Astrocyte of the spinal cord (primary cell): Measurements from ENCODE around the gene DNHD1.

Source experiments
- DNase-seq: peaks from one replicate; pipeline ENCODE4 v3.0.0; 2011; ENCODE audit warnings: low read depth, low spot score
- H3K4me3 ChIP-seq: 2 replicates; pipeline ENCODE4 v1.5.1; 2011; ENCODE audit warnings: low read depth, mild to moderate bottlenecking, low read length, moderate library complexity
- in situ Hi-C: cut with HindIII; loops from 2 replicates; pipeline ENCODE4 v1.10.0; 2017; ENCODE audit warnings: low sequenced_read_pairs
- TF ChIP-seq, protein P1 (sequence below): IDR thresholded peaks from 2 replicates; pipeline ENCODE4 v1.5.1; 2012; ENCODE audit warnings: low read depth, mild to moderate bottlenecking, low read length, inconsistent platforms

Gene DNHD1

DNA sequence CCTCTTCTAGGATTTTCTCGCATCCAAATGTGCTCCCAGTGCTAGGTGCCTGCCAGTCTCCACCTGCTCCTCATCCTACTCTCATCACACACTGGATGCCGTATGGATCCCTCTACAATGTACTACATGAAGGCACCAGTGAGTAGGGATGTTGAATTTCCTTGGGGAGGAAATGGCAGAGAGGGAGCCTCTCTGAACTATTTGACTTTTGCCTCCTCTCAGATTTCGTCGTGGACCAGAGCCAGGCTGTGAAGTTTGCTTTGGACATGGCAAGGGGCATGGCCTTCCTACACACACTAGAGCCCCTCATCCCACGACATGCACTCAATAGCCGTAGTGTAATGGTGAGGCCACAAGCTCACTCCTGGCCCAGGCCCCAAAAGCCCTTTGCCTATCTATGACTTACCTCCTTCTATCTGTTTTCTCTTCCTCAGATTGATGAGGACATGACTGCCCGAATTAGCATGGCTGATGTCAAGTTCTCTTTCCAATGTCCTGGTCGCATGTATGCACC, 112.5 kb downstream of the DNHD1 start:
- in situ Hi-C loops: no loop called here
- H3K4me3 ChIP-seq: no peak overlapping the region
- no peak for DNase-seq
- TF ChIP-seq, protein P1, sequence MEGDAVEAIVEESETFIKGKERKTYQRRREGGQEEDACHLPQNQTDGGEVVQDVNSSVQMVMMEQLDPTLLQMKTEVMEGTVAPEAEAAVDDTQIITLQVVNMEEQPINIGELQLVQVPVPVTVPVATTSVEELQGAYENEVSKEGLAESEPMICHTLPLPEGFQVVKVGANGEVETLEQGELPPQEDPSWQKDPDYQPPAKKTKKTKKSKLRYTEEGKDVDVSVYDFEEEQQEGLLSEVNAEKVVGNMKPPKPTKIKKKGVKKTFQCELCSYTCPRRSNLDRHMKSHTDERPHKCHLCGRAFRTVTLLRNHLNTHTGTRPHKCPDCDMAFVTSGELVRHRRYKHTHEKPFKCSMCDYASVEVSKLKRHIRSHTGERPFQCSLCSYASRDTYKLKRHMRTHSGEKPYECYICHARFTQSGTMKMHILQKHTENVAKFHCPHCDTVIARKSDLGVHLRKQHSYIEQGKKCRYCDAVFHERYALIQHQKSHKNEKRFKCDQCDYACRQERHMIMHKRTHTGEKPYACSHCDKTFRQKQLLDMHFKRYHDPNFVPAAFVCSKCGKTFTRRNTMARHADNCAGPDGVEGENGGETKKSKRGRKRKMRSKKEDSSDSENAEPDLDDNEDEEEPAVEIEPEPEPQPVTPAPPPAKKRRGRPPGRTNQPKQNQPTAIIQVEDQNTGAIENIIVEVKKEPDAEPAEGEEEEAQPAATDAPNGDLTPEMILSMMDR: no peak

DNA sequence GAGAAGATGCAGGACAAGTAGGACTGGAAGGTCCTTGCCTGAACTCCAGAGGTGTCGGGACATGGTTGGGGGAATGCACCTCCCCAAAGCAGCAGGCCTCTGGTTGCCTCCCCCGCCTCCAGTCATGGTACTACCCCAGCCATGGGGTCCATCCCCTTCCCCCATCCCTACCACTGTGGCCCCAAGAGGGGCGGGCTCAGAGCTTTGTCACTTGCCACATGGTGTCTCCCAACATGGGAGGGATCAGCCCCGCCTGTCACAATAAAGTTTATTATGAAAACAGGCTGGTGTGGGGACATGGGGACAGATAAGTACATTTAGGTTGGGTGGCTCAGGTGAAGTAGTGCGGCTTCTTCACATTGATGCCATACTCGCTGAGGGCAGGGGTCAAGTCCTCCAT, 113.5 kb downstream of the DNHD1 start:
- no peak for DNase-seq
- in situ Hi-C loops: no loop called here
- TF ChIP-seq, protein P1: no peak
- H3K4me3 ChIP-seq: no peak overlapping the region

DNA sequence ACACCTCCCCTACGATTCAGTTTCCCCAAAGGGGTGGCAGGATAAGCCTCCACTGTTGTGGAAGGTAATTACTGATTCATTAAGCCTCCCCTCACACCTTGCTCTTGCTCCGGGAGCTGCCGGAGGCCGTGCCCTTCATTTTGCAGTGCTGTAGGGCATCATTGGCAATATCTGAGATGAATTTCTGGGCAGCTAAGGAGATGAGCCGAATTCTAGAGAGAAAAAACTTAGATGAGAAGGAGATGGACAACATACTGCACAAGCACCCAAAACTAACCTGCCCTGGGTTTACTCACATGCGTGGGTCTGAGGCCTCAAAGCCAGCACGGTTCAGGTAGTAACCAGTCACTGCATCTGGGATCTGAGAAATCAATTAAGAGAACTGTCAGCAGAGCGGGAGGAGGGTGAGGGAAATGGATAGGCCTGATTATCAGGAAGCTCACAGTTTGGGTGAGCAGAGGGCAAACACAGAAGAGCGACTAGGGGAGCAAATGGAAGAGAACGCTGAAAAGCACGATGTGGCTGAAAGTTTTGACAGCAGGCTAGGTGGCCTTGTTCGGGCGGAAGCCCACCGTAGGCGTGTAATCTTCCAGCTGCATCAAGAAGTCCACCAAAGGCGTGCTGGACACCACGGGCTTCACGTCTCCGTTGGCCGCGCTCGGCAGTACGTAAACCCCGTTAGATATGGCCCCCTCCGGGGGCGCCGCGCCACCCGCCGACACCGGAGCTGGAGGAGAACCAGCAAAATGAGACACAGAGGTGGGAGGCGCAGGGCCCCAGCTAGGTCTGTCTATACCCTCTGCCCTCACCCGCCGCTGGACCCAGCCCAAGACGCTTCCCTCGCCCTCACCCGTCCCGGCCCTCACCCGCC, 114.2 kb downstream of the DNHD1 start:
- in situ Hi-C loops: no loop called here
- DNase-seq: peak; percentile 19
- H3K4me3 ChIP-seq: peak overlapping the region; percentile 65
- TF ChIP-seq, protein P1: no peak

DNA sequence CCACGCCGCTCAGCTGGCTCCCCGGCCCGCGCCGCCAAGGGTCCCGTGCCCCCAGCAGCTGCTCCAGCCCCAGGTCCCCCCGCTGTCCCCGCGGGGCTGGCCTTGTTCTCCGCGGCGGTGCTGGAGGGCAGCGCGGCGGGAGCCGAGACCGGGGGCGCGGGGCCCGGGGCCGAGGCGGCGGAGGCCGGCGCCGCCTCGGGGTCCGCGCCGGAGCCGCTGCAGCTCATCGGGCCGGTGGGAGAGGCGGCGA, 114.8 kb downstream of the DNHD1 start:
- DNase-seq: no peak
- TF ChIP-seq, protein P1: no peak
- in situ Hi-C loops: no loop called here
- H3K4me3 ChIP-seq: peak overlapping the region; percentile 65

DNA sequence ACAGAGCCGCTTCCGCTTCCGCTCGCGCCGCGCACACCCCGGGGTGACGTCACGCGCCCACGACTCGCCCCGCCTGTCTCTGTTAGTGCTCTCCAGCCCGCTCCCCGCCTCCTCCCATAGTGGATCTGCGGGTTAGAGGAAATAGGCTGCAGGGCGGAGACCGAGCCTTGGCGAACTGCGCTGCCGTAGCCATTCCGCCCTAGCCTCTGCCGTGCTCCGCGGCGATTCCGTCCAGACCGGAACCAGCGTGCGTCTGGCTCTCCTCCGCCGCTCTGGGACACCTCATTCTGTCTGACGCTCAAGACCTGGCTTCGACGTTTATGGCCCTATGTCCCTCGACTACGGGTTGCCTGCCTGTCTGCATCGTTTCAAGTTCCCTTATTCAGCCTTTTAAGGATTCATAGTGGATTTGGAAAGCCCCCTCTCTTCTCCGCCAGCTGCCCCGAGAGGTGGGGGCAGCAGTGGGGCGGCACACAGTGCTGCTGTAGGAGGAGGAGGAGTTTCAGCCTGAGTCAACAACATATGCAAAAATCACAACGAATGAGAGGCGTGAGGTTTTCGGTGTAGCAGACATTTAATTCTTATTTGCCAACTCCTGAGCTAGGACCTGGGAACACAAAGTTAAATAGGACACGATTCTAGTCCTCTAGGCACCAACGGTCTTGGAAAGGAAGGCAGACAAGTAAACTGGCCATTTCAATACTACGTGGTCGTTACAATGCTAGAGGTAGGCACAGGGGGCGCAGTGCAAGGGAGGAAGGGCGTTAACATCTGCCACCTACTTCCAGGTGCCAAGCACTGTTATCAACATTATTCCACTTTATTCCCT, 115.3 kb downstream of the DNHD1 start, which contains the start of gene TAF10:
TSS of gene TAF10 (minus strand) at position 4 of the 829 bp plus-strand sequence. CDS start 27 bp downstream, outside the sequence.
- TF ChIP-seq, protein P1: peak; percentile 56
- in situ Hi-C loops: no loop called here
- peak; percentile 96 for DNase-seq
- H3K4me3 ChIP-seq: peak within 1 kb of the TSS; percentile 65

DNA sequence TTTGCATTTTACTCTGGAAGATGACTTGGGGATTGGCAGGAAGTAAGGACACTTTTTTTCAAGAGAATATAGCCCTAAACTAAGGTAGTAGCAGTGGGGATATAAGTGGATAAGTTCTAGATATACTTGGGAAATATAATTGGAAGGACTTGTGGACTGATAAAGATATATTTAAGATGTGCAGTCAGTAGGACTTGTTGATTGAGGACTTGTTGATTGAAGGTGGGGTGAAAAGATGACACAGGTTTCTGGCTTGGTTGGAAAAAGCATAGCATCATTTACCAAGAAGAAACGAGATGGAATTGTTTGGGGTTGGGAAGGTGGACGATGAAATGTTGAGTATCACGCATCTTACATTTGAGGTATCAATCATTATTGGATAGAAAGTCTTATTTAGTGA, 116.4 kb downstream of the DNHD1 start:
- no peak for DNase-seq
- in situ Hi-C loops: no loop called here
- H3K4me3 ChIP-seq: no peak overlapping the region
- TF ChIP-seq, protein P1: no peak
